Peyer's patch (tissue), 4 donors: ENCODE results near the gene GSTT4.
"Not testable (repeated sequence)": the region's sequence is repeated elsewhere in the genome, so short reads cannot be mapped to it uniquely, and the experiment has no call there.

Experiments used
- CTCF ChIP-seq, 6 experiments: fragments of 450-650 bp in 4 of 6; fragments of 200-600 bp in 2 of 6; sonication (generic) in 1 of 6; IDR thresholded peaks; one replicate each; pipeline ENCODE4 v1.5.1; 2017 to 2019; ENCODE audit warnings: antibody characterized with exemption in 6 of 6, mild to moderate bottlenecking in 3 of 6, moderate library complexity in 1 of 6
- POLR2A ChIP-seq, 2 donors: fragments of 450-650 bp; IDR thresholded peaks; one replicate each; pipeline ENCODE4 v1.5.1; 2017; ENCODE audit warnings: antibody characterized with exemption in 2 of 2, mild to moderate bottlenecking in 2 of 2, moderate library complexity in 2 of 2

DNA sequence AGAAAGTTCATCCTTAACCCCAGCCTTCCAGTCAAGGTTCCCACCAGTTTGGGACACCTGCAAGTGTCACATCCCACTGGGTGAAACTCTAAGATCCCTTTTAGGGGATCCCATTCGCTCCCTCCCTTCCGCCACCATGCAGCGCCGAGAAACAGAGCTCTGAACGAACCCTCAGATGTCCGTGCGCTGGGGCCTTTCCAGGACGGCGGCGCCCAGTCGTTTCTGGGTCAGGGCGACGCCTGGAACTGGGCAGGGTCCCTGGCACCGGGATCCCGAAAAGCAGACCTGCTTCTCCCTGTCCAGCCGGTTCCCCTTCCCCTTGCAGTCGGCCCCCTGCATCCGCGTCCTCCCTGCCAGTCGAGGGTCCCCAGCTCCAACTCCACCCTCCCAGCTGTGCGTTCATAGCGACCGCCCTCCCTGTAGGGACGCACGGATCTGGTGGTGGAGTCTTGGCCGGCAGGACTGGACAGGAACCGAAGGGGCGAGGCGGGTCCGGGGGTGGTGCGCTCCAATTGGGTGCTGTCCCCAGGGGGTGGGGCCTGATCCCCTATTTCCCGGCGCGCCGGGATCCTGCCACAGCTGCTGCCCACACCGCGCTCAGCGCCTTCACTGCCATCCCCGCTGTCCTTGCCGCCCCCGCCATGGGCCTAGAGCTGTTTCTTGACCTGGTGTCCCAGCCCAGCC is 25.6 kb downstream of the GSTT4 start, which contains the start of gene GSTT2:
- not testable (repeated sequence) for TF ChIP-seq CTCF, POLR2A (IDR thresholded peaks at IDR 0.05)
